OCI-LY3 (cell line): ENCODE results near the gene SPATA12.

Source experiments
- CTCF ChIP-seq: fragments of 200-600, 300-600 bp; sonication (generic); IDR thresholded peaks from 2 replicates; pipeline ENCODE4 v1.5.1; 2014; ENCODE audit warnings: antibody characterized with exemption, low read length, low read depth
- EZH2phosphoT487 ChIP-seq: fragments of 200-600 bp; shearing (Covaris generic); IDR thresholded peaks from 2 replicates; pipeline ENCODE4 v1.6.1; 2018; ENCODE audit warnings: antibody characterized with exemption, mixed run types, low read depth

- TF ChIP-seq CTCF, result no peak
- no peak for TF ChIP-seq EZH2phosphoT487
These were observed 21.8 kb upstream of the SPATA12 start for GRCh38 chr3:57038466-57039164.
